Suppressor macrophage (primary cell): ENCODE measurements around the gene GLYAT.

ENCODE experiments used
- DNase-seq, 4 experiments: peaks; one replicate each; pipeline ENCODE4 v3.0.0-alpha.2; 2020 to 2022
- total RNA-seq, 17 experiments: gene quantifications; one replicate each; lab custom pipeline; 2026; ENCODE audit warnings: mixed read lengths in 6 of 17, inconsistent platforms in 3 of 17; lab: John Stamatoyannopoulos, UW

Gene GLYAT
- 0 to 1.7 (median 0.07) reads per million in 17 experiments for total RNA-seq

- no peak for DNase-seq
These were observed at the start of gene GLYAT for GRCh38 chr11:58731819-58732218. Gene GLYAT, minus strand, starts transcription at chr11:58731943. Its CDS starts 7,447 bp downstream, at chr11:58724496.

DNA sequence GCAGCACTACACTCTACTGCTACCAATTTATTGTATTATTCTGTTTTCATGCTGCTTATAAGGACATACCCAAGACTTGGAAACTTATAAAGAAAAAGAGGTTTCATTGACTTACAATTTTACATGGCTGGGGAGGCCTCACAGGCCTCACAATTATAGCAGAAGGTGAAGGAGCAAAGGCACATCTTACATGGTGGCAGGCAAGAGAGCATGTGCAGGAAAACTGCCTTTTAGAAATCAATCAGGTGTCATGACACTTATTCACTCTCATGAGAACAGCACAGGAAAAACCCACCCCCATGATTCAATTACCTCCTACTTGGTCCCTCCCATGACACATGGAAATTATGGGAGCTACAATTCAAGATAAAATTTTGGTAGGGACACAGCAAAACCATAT lies 49.6 kb upstream of the GLYAT start:
- no peak for DNase-seq

DNA sequence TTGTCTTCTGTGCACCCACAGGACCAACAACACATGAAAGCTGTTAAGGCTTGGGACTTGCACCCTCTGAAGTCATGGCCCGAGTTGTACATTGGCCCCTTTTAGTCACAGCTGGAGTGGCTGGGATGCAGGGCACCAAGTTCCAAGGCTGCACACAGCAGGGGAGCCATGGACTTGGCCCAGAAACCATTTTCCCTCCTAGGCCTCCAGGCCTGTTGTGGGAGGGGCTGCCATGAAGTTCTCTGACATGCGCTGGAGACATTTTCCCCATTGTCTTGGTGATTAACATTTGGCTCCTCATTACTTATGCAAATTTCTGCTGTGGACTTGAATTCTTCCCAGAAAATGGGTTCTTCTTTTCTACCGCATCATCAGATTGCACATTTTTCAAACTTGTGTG lies 48.8 kb upstream of the GLYAT start:
- no peak for DNase-seq

GRCh38 chr11:58776891-58777710 lies 45.4 kb upstream of the GLYAT start:
- peak; percentile 75 to 89 (median 80) for DNase-seq

GRCh38 chr11:58775066-58775708 lies 43.4 kb upstream of the GLYAT start:
- DNase-seq, result no peak

GRCh38 chr11:58774164-58774593 lies 42.4 kb upstream of the GLYAT start:
- no peak for DNase-seq

- DNase-seq, result no peak
These were observed 41.6 kb upstream of the GLYAT start for GRCh38 chr11:58773337-58773736.

DNA sequence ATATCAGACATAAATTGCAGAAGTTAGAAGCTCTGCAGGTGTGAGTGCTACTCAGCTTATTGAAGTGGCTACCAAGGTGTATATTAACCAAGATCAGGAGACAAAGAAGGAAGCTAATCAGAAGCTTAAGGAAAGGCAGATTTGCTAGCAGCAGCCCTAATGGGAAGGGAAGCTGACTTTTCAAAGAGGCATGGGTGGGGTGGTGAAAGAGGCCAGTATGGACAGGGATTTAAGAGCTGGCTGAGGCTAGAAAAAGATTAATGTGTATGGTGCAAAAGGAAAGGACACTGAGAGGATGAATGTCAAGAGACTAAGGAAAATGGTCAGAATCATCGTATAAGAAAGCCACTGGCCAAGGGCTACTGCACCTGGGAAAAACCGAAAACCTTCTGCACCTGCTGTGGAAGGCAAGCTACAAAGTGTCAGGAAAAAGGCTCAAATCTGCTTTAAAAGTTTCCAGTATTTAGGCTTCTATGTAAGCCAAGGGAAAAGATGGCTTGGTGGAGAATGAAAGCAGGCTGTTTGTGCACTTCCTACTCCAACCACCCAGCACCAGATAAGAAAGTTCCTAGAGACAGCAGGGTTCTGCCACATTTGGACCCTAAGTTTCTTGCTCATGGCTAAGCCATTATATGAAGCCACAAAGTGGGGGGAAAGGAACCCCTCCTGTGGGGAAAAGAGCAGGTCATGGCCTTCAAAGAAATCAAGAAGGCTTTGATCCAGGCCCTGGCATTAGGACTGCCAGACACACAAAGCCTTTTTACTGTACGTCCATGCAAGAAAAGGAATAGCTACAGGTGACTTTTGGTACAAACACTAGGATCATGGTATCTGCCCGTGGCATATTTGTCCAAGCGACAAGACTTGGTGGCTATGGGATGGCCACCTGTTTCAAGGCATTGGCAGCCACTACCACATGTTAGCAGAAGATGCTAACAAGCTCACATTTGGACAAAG lies 40.9 kb upstream of the GLYAT start:
- no peak for DNase-seq

- no peak for DNase-seq
These were observed 39.7 kb upstream of the GLYAT start for GRCh38 chr11:58771458-58771855.

GRCh38 chr11:58770627-58771457 lies 39.1 kb upstream of the GLYAT start:
- peak in 2 of 4 experiments; percentile 14 to 39 for DNase-seq

- no peak for DNase-seq
These were observed 38.4 kb upstream of the GLYAT start for GRCh38 chr11:58770166-58770565.

DNA sequence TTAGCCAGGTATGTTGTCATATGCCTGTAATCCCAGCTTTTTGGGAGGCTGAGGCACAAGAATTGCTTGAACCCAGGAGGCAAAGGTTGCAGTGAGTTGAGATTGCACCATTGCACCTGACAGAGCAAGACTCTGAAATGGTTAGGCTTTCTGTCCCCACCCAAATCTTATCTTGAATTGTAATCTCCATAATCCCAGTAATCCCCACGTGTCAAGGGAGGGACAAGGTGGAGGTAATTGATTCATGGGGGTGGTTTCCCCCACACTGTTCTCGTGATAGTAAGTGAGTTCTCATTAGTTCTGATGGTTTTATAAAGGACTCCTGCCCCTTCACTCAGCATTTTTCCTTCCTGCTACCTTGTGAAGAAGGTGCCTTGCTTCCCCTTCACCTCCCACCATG lies 37.6 kb upstream of the GLYAT start:
- DNase-seq, result no peak

DNA sequence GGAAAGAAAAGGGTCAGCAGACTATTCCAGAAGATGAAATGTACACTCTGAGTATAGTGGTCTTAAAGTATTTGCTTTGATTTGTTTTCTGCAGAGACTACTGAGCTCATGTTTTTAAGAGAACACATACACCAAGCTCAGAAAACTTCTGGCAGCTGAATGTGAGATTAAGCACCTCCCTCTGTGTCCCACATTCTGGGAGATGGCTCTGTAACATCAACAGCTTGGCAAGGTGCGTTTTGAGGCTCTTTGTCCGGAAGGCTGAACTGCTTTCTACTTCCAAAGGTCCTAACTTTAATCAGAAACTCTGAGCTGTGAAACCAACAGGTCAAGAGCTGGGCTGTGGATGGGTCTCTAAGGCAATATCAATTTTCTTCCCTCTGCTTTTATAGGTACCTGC lies 36.4 kb upstream of the GLYAT start:
- DNase-seq, result no peak

- DNase-seq, result no peak
These were observed 33.3 kb upstream of the GLYAT start for GRCh38 chr11:58765078-58765477.

DNA sequence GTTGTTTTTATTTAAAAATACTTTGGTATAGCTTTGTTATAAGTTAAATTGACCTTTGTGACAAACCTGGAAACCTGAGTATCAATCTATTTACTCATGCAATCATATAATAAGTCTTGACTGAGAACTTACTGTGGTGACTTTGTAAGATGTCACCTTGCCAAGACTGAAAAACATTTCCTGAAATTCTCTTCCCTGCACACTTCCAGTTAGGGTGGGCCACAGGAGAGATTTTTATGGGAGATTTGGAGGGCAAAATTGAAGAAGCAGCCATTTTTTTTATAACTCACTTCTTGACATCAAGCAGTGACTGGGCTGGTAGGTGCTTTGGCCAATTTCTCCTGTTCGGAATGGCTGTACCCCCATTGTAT lies 31.4 kb upstream of the GLYAT start:
- DNase-seq, result no peak

GRCh38 chr11:58762284-58763119 lies 30.8 kb upstream of the GLYAT start:
- no peak for DNase-seq

DNA sequence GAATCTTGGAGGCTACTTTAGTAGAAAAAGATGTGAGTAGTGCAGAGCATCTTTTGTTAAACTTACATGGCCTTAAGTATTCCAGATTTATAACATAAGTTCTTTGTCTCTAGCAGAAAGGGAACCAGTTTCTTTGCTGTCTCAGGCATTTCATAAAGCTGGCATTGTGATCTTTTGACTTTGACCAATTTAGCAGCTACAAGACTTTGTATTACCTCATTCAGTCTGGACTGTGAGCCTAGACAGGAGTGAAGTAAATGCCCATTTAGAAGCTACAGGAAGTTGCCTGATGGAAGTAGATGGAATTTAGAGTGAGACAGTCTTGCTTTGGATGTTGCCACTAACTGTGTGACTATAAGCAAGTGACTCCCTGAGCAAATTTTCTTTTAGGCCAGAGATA lies 25.7 kb upstream of the GLYAT start:
- no peak for DNase-seq

- DNase-seq, result peak in 1 of 4 experiments; percentile 8
These were observed 14.1 kb upstream of the GLYAT start for GRCh38 chr11:58745705-58746364.

DNA sequence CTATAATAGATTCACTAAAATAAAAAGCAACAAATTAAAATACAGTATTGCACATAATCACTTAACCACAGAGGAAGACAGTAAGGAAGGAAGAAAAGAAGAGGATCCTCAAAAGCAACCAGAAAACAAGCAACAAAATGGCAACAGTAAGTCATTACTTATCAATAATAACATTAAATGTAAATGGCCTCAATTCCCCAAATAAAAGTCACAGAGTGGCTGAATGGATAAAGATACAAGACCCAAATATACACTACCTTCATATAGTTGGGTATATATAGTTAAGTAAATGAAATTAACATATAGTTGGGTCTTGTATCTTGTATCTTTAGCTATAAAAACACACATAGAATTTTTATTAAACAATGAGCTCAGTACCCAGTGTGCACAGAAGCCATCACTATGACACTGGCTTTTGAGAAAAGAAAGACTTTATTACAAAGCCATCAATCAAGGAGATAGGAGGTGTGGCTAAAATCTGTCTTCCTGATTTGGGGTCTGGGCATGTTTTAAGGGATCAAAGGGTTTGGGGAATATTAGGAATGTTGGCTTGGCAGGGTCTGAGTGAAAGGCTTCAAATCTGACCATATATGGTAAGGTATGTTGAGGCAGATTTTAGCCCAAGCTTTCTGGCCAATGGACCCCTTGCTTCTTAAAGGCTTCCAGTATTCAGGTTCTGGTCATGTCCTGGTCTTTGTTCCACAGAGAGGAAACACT lies 13.4 kb upstream of the GLYAT start:
- no peak for DNase-seq
